ENCODE results near the gene CFAP77. TPM values are rescaled to one million over a fixed set of nuclear protein-coding genes. Genes with fewer than 3 reads are reported as not detected.

CFAP77 gene
- total and polyA plus RNA-seq, 2 of the 13 experiments (the other 11 are each of a cell fraction or from before 2014, with no cell fraction given) = not detected

DNA sequence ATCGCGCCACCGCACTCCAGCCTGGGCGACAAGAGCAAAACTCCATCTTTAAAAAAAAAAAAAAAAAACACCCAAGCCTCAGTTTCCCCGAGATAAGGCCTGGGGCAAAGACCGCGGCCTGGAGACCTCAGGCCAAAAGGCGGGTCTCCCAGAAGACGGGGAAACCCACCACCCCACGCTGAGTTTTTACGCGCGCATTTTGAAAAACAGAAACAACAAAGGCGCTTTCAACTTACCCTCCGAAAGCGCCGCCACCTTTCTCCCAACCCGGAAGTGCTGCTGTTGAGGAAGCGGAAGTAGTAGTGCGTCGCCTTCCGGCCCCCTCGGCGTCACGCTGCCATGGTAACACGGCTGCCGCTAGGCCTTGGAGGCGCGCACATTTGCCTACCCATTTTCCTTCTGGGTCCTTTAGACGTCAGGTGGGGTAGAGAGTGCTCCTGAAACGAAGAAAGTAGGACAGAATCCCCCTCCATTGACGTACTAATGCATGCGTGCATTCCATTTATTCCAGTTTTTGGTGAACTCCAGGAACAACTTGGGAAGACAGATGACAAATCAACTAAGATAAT is 3.4 kb upstream of the CFAP77 start, which contains the start of gene TTF1 (continued):
- TF ChIP-seq, protein P1, sequence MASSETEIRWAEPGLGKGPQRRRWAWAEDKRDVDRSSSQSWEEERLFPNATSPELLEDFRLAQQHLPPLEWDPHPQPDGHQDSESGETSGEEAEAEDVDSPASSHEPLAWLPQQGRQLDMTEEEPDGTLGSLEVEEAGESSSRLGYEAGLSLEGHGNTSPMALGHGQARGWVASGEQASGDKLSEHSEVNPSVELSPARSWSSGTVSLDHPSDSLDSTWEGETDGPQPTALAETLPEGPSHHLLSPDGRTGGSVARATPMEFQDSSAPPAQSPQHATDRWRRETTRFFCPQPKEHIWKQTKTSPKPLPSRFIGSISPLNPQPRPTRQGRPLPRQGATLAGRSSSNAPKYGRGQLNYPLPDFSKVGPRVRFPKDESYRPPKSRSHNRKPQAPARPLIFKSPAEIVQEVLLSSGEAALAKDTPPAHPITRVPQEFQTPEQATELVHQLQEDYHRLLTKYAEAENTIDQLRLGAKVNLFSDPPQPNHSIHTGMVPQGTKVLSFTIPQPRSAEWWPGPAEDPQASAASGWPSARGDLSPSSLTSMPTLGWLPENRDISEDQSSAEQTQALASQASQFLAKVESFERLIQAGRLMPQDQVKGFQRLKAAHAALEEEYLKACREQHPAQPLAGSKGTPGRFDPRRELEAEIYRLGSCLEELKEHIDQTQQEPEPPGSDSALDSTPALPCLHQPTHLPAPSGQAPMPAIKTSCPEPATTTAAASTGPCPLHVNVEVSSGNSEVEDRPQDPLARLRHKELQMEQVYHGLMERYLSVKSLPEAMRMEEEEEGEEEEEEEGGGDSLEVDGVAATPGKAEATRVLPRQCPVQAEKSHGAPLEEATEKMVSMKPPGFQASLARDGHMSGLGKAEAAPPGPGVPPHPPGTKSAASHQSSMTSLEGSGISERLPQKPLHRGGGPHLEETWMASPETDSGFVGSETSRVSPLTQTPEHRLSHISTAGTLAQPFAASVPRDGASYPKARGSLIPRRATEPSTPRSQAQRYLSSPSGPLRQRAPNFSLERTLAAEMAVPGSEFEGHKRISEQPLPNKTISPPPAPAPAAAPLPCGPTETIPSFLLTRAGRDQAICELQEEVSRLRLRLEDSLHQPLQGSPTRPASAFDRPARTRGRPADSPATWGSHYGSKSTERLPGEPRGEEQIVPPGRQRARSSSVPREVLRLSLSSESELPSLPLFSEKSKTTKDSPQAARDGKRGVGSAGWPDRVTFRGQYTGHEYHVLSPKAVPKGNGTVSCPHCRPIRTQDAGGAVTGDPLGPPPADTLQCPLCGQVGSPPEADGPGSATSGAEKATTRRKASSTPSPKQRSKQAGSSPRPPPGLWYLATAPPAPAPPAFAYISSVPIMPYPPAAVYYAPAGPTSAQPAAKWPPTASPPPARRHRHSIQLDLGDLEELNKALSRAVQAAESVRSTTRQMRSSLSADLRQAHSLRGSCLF (CRISPR knock-in tag; IDR thresholded peaks at IDR 0.05; ENCODE audit: borderline replicate concordance) = no peak
- TF ChIP-seq ETV5 (CRISPR knock-in tag; IDR thresholded peaks at IDR 0.05; ENCODE audit: borderline replicate concordance) (peak; percentile 71; the same call in 1 of the 2 replicates), MYNN (CRISPR knock-in tag; IDR thresholded peaks at IDR 0.05; ENCODE audit: low read depth) (no peak), TBP (CRISPR knock-in tag; IDR thresholded peaks at IDR 0.05) (no peak), ZSCAN12 (CRISPR knock-in tag; IDR thresholded peaks at IDR 0.05) (no peak), ZNF331 (CRISPR knock-in tag; IDR thresholded peaks at IDR 0.05) (0 out of 2 replicates have a peak, but pooled peaks have one; percentile 13), REL (CRISPR knock-in tag; conservative IDR thresholded peaks at IDR 0.05) (no peak), NKX3-1 (CRISPR knock-in tag; IDR thresholded peaks at IDR 0.05) (no peak), ZNF619 (CRISPR knock-in tag; IDR thresholded peaks at IDR 0.05) (no peak), ZNF660 (CRISPR knock-in tag; IDR thresholded peaks at IDR 0.05; ENCODE audit: borderline replicate concordance, low read depth) (no peak), ZBTB20 (CRISPR knock-in tag; IDR thresholded peaks at IDR 0.05; ENCODE audit: borderline replicate concordance, low read depth) (no peak), XRCC5 (optimal IDR thresholded peaks at IDR 0.05; ENCODE audit: low read length) (no peak), CCAR2 (optimal IDR thresholded peaks at IDR 0.05; ENCODE audit: low read depth, low read length) (no peak), ZNF678 (CRISPR knock-in tag; IDR thresholded peaks at IDR 0.05) (no peak), ZFP62 (CRISPR knock-in tag; IDR thresholded peaks at IDR 0.05) (no peak)
- TF ChIP-seq, protein P2, sequence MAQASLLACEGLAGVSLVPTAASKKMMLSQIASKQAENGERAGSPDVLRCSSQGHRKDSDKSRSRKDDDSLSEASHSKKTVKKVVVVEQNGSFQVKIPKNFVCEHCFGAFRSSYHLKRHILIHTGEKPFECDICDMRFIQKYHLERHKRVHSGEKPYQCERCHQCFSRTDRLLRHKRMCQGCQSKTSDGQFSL (CRISPR knock-in tag; IDR thresholded peaks at IDR 0.05) = no peak
- TF ChIP-seq, protein P3, sequence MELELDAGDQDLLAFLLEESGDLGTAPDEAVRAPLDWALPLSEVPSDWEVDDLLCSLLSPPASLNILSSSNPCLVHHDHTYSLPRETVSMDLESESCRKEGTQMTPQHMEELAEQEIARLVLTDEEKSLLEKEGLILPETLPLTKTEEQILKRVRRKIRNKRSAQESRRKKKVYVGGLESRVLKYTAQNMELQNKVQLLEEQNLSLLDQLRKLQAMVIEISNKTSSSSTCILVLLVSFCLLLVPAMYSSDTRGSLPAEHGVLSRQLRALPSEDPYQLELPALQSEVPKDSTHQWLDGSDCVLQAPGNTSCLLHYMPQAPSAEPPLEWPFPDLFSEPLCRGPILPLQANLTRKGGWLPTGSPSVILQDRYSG (CRISPR knock-in tag; IDR thresholded peaks at IDR 0.05) = no peak
- TF ChIP-seq, protein P4, sequence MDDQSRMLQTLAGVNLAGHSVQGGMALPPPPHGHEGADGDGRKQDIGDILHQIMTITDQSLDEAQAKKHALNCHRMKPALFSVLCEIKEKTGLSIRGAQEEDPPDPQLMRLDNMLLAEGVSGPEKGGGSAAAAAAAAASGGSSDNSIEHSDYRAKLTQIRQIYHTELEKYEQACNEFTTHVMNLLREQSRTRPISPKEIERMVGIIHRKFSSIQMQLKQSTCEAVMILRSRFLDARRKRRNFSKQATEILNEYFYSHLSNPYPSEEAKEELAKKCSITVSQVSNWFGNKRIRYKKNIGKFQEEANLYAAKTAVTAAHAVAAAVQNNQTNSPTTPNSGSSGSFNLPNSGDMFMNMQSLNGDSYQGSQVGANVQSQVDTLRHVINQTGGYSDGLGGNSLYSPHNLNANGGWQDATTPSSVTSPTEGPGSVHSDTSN (CRISPR knock-in tag; IDR thresholded peaks at IDR 0.05; ENCODE audit: borderline replicate concordance) = no peak
- TF ChIP-seq, protein P5, sequence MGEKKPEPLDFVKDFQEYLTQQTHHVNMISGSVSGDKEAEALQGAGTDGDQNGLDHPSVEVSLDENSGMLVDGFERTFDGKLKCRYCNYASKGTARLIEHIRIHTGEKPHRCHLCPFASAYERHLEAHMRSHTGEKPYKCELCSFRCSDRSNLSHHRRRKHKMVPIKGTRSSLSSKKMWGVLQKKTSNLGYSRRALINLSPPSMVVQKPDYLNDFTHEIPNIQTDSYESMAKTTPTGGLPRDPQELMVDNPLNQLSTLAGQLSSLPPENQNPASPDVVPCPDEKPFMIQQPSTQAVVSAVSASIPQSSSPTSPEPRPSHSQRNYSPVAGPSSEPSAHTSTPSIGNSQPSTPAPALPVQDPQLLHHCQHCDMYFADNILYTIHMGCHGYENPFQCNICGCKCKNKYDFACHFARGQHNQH (CRISPR knock-in tag; IDR thresholded peaks at IDR 0.05) = 0 out of 2 replicates have a peak, but pooled peaks have one; percentile 21
- TF ChIP-seq, protein P6, sequence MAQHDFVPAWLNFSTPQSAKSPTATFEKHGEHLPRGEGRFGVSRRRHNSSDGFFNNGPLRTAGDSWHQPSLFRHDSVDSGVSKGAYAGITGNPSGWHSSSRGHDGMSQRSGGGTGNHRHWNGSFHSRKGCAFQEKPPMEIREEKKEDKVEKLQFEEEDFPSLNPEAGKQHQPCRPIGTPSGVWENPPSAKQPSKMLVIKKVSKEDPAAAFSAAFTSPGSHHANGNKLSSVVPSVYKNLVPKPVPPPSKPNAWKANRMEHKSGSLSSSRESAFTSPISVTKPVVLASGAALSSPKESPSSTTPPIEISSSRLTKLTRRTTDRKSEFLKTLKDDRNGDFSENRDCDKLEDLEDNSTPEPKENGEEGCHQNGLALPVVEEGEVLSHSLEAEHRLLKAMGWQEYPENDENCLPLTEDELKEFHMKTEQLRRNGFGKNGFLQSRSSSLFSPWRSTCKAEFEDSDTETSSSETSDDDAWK (CRISPR knock-in tag; IDR thresholded peaks at IDR 0.05) = no peak
